Breast epithelium (tissue), 4 donors: ENCODE data around the gene FCHSD2. TPM values are rescaled to one million over a fixed set of nuclear protein-coding genes. Genes with fewer than 3 reads are reported as not detected.
A peak's percentile ranks its signal among the peaks of the same experiment; 100 is the strongest.
"Not testable (repeated sequence)": the region's sequence is repeated elsewhere in the genome, so short reads cannot be mapped to it uniquely, and the experiment has no call there.

ENCODE experiments used
- DNase-seq, 2 donors: peaks; one replicate each; pipeline ENCODE4 v3.0.0-alpha.2; 2019; ENCODE audit warnings: low spot score in 2 of 2
- H3K27ac ChIP-seq, 2 donors: fragments of 200-600 bp; sonication (generic) in 1 of 2; one replicate each; pipeline ENCODE4 v1.5.1; 2016 to 2019; ENCODE audit warnings: mild to moderate bottlenecking in 1 of 2
- H3K27me3 ChIP-seq, 2 donors: fragments of 200-600 bp; sonication (generic) in 1 of 2; one replicate each; pipeline versions ENCODE4 v1.5.1 to v1.6.0; 2017 to 2019; ENCODE audit warnings: control low read depth in 1 of 2, mild to moderate bottlenecking in 1 of 2
- H3K36me3 ChIP-seq: fragments of 200-600 bp; one replicate; pipeline ENCODE4 v1.5.1; 2019
- H3K4me1 ChIP-seq, 2 donors: fragments of 200-600 bp; sonication (generic); one replicate each; pipeline ENCODE4 v1.5.1; 2016 to 2019; ENCODE audit warnings: control low read depth in 1 of 2
- H3K4me3 ChIP-seq, 3 donors: fragments of 200-600 bp; sonication (generic); 1 replicate in 2 of 3; 2 replicates in 1 of 3; pipeline ENCODE4 v1.5.1; 2016 to 2019; ENCODE audit warnings: mild to moderate bottlenecking in 3 of 3, moderate library complexity in 2 of 3
- H3K9me3 ChIP-seq, 2 donors: fragments of 200-600 bp; sonication (generic) in 1 of 2; one replicate each; pipeline ENCODE4 v1.5.1; 2016 to 2019; ENCODE audit warnings: control low read depth in 1 of 2
- CTCF ChIP-seq, 3 donors: fragments of 450-650 bp; IDR thresholded peaks; one replicate each; pipeline ENCODE4 v1.5.1; 2016 to 2017; ENCODE audit warnings: antibody characterized with exemption in 3 of 3, mild to moderate bottlenecking in 3 of 3, moderate library complexity in 3 of 3
- POLR2A ChIP-seq: fragments of 450-650 bp; IDR thresholded peaks from one replicate; pipeline ENCODE4 v1.6.1; 2016; ENCODE audit warnings: antibody characterized with exemption, mild to moderate bottlenecking, moderate library complexity
- POLR2AphosphoS5 ChIP-seq, 3 donors: sonication (generic); formaldehyde crosslinking; IDR thresholded peaks; one replicate each; pipeline ENCODE4 v1.6.1; 2017; ENCODE audit warnings: antibody characterized with exemption in 3 of 3
- intact Hi-C: fragments of 100-400 bp; cut with DNase I; formaldehyde crosslinking; loops from one replicate; pipeline ENCODE4 v1.15.1; 2023; ENCODE audit warnings: low total_unique reads
- total RNA-seq, 3 donors: library from RNA; depleted of rRNA; stranded (reverse); fragments of >200 nt; gene quantifications; one replicate each; pipeline ENCODE4 v1.1.0, GENCODE V29; 2016

Gene FCHSD2
- total RNA-seq, 3 donors from 2014 or later, result 15.5 to 23.4 (median 19.0) TPM

GRCh38 chr11:72799441-72799840, 342.7 kb downstream of the FCHSD2 start:
- intact Hi-C loops, result no loop called here
- no peak overlapping the region for H3K27ac ChIP-seq
- H3K9me3 ChIP-seq, result no peaks in the 10 kb centered on the region
- no peaks in the 10 kb centered on the region for H3K4me1 ChIP-seq
- H3K4me3 ChIP-seq, result no peak overlapping the region
- no peaks in the 10 kb centered on the region for H3K36me3 ChIP-seq
- no peak for TF ChIP-seq POLR2AphosphoS5 (IDR thresholded peaks at IDR 0.05)
- TF ChIP-seq CTCF (IDR thresholded peaks at IDR 0.05), result no peak
- TF ChIP-seq POLR2A, result no peak
- peaks cover 0 to 2% of the 10 kb centered on the region in 2 donors for H3K27me3 ChIP-seq
- DNase-seq, result no peak

GRCh38 chr11:72798361-72798760, 343.8 kb downstream of the FCHSD2 start:
- intact Hi-C loops, result no loop called here
- TF ChIP-seq POLR2AphosphoS5 (IDR thresholded peaks at IDR 0.05) (no peak), CTCF (IDR thresholded peaks at IDR 0.05) (no peak)
- Histone ChIP-seq H3K36me3 (no peaks in the 10 kb centered on the region), H3K4me3 (no peak overlapping the region), H3K27me3 (peaks cover 0 to 2% of the 10 kb centered on the region in 2 donors), H3K4me1 (peaks cover 0 to under 1% of the 10 kb centered on the region in 2 donors), H3K27ac (no peak overlapping the region), H3K9me3 (no peaks in the 10 kb centered on the region)
- no peak for DNase-seq

- DNase-seq, result peak; percentile 92 to 94
- Histone ChIP-seq H3K9me3 (no peaks in the 10 kb centered on the region), H3K4me1 (peaks cover 0 to 4% of the 10 kb centered on the region in 2 donors), H3K4me3 (peak within 1 kb of the TSS; percentile 55 to 81 (median 65)), H3K36me3 (no peaks in the 10 kb centered on the region), H3K27ac (peak within 1 kb of the TSS; percentile 93 to 94), H3K27me3 (no peaks in the 10 kb centered on the region)
- intact Hi-C loops, result no loop called here
- TF ChIP-seq CTCF (IDR thresholded peaks at IDR 0.05) (peak; percentile 99 to 100 (median 100)), POLR2A (no peak), POLR2AphosphoS5 (IDR thresholded peaks at IDR 0.05) (peak; percentile 82 to 87 (median 85))
Measured at GRCh38 chr11:72793425-72794367, 348.4 kb downstream of the FCHSD2 start, which contains the start of gene STARD10. Gene STARD10, minus strand, starts transcription at chr11:72794047. Its CDS starts 12,866 bp downstream, at chr11:72781181.

GRCh38 chr11:72793076-72793424, 349.1 kb downstream of the FCHSD2 start:
- H3K36me3 ChIP-seq, result no peaks in the 10 kb centered on the region
- intact Hi-C loops, result no loop called here
- H3K4me1 ChIP-seq, result peaks cover 0 to 4% of the 10 kb centered on the region in 2 donors
- peak overlapping the region; percentile 55 to 81 (median 65) for H3K4me3 ChIP-seq
- DNase-seq, result no peak
- peak overlapping the region; percentile 93 to 94 for H3K27ac ChIP-seq
- no peaks in the 10 kb centered on the region for H3K27me3 ChIP-seq
- no peaks in the 10 kb centered on the region for H3K9me3 ChIP-seq
- no peak for TF ChIP-seq POLR2A
- no peak for TF ChIP-seq POLR2AphosphoS5 (IDR thresholded peaks at IDR 0.05)
- TF ChIP-seq CTCF (IDR thresholded peaks at IDR 0.05), result no peak

- no peaks in the 10 kb centered on the region for H3K9me3 ChIP-seq
- H3K4me3 ChIP-seq, result no peak overlapping the region
- no peaks in the 10 kb centered on the region for H3K27me3 ChIP-seq
- DNase-seq, result no peak
- peaks cover 0 to 4% of the 10 kb centered on the region in 2 donors for H3K4me1 ChIP-seq
- H3K36me3 ChIP-seq, result no peaks in the 10 kb centered on the region
- no peak for TF ChIP-seq POLR2AphosphoS5 (IDR thresholded peaks at IDR 0.05)
- no peak for TF ChIP-seq CTCF (IDR thresholded peaks at IDR 0.05)
- no peak for TF ChIP-seq POLR2A
- H3K27ac ChIP-seq, result peak overlapping the region; percentile 93 to 94
- intact Hi-C loops, result no loop called here
Measured at GRCh38 chr11:72792437-72793021, 349.6 kb downstream of the FCHSD2 start.

- H3K27ac ChIP-seq, H3K4me3 ChIP-seq, H3K9me3 ChIP-seq, H3K4me1 ChIP-seq, intact Hi-C loops, DNase-seq, H3K27me3 ChIP-seq, H3K36me3 ChIP-seq: not testable (repeated sequence)
Measured at GRCh38 chr11:72791228-72791627, 350.9 kb downstream of the FCHSD2 start.
